Panc1 (cell line): ENCODE data around the gene FAM193A. TPM values are rescaled to one million over a fixed set of nuclear protein-coding genes. Genes with fewer than 3 reads are reported as not detected.

Experiments used
- ATAC-seq: fragments of 200-7000 bp; cut with Tn5 transposase; 2 replicates; pipeline ENCODE4 v1.9.1; 2020; ENCODE audit warnings: mild to moderate bottlenecking, moderate library complexity
- BruUV-seq: library from RNA; stranded (reverse); fragments of 400-500 nt; replicated peaks from 2 replicates; lab custom pipeline; 2021; lab: Mats Ljungman, UMichigan
- CTCF ChIA-PET: fragments of 300-600 bp; sonication (Branson Sonifier 250); formaldehyde crosslinking; loops from one replicate; lab custom pipeline; 2022; ENCODE audit warnings: antibody characterized with exemption; lab: Charles Lee
- POLR2A ChIA-PET: fragments of 300-600 bp; sonication (Branson Sonifier 250); formaldehyde crosslinking; loops from one replicate; lab custom pipeline; 2022; ENCODE audit warnings: antibody characterized with exemption; lab: Charles Lee
- DNase-seq: peaks from one replicate; pipeline ENCODE4 v3.0.0-alpha.2; 2010; ENCODE audit warnings: low read depth, low spot score
- H3K27ac ChIP-seq: 2 replicates; pipeline ENCODE4 v1.5.1; 2011; ENCODE audit warnings: mild to moderate bottlenecking, low read length, inconsistent platforms
- H3K27me3 ChIP-seq: fragments of 200-500 bp; sonication (Bioruptor generic); 2 replicates; pipeline ENCODE4 v1.6.0; 2014; ENCODE audit warnings: low read length, inconsistent platforms; ENCODE audit not compliant: control insufficient read depth, insufficient read depth
- H3K36me3 ChIP-seq: fragments of 200-500 bp; sonication (Bioruptor generic); 2 replicates; pipeline ENCODE4 v1.5.1; 2014; ENCODE audit warnings: inconsistent platforms, mild to moderate bottlenecking, low read length, moderate library complexity; ENCODE audit not compliant: control insufficient read depth, insufficient read depth
- H3K4me1 ChIP-seq: 2 replicates; pipeline ENCODE4 v1.5.1; 2011; ENCODE audit warnings: inconsistent platforms, mild to moderate bottlenecking, low read length, moderate library complexity; ENCODE audit not compliant: control insufficient read depth, insufficient read depth
- H3K4me3 ChIP-seq, 2 experiments: 2 replicates each; pipeline ENCODE4 v1.5.1; 2011 to 2012; ENCODE audit warnings: low read depth in 2 of 2, low read length in 2 of 2, mild to moderate bottlenecking in 2 of 2, inconsistent platforms in 1 of 2, moderate library complexity in 1 of 2
- H3K9me3 ChIP-seq: fragments of 200-500 bp; sonication (Bioruptor generic); 2 replicates; pipeline ENCODE4 v1.5.1; 2014; ENCODE audit warnings: low read depth, mild to moderate bottlenecking, inconsistent platforms, low read length, moderate library complexity; ENCODE audit not compliant: control insufficient read depth, insufficient read depth
- POLR2AphosphoS5 ChIP-seq: IDR thresholded peaks from 2 replicates; pipeline ENCODE4 v1.6.1; 2012; ENCODE audit warnings: mild to moderate bottlenecking, low read depth, low read length, moderate library complexity
- SIN3A ChIP-seq: IDR thresholded peaks from 2 replicates; pipeline ENCODE4 v1.6.1; 2012; ENCODE audit warnings: low read depth, mild to moderate bottlenecking, low read length, moderate library complexity, borderline replicate concordance; ENCODE audit not compliant: insufficient read depth
- TCF7L2 ChIP-seq: IDR thresholded peaks from 2 replicates; pipeline ENCODE4 v1.6.1; 2011; ENCODE audit warnings: mild to moderate bottlenecking, low read depth, low read length, inconsistent platforms
- in situ Hi-C: cut with HindIII; loops from 2 replicates; pipeline ENCODE4 v1.10.0; 2016; ENCODE audit warnings: low sequenced_read_pairs, low pct_unique_long_range_greater_than_20kb
- intact Hi-C: fragments of 100-400 bp; cut with micrococcal nuclease; formaldehyde crosslinking; loops from one replicate; pipeline ENCODE4 v1.10.0; 2022; ENCODE audit not compliant: unreplicated experiment
- total RNA-seq: library from RNA; stranded (reverse); gene quantifications from one replicate; pipeline ENCODE4 v1.2.1, GENCODE V29; 2021; ENCODE audit not compliant: unreplicated experiment
- TF ChIP-seq, protein P1 (sequence below), 2 experiments: IDR thresholded peaks; 2 replicates each; pipeline ENCODE4 v1.6.1; 2011 to 2012; ENCODE audit warnings: low read depth in 2 of 2, control low read depth in 1 of 2, low read length in 1 of 2, mild to moderate bottlenecking in 1 of 2, moderate library complexity in 1 of 2; ENCODE audit not compliant: insufficient read depth in 1 of 2
- TF ChIP-seq, protein P2 (sequence below): fragments of 450-650 bp; IDR thresholded peaks from 2 replicates; pipeline ENCODE4 v1.5.1; 2017; ENCODE audit warnings: mild to moderate bottlenecking

The FAM193A gene
- total RNA-seq, 1 experiment from 2014 or later = 25.7 TPM

DNA sequence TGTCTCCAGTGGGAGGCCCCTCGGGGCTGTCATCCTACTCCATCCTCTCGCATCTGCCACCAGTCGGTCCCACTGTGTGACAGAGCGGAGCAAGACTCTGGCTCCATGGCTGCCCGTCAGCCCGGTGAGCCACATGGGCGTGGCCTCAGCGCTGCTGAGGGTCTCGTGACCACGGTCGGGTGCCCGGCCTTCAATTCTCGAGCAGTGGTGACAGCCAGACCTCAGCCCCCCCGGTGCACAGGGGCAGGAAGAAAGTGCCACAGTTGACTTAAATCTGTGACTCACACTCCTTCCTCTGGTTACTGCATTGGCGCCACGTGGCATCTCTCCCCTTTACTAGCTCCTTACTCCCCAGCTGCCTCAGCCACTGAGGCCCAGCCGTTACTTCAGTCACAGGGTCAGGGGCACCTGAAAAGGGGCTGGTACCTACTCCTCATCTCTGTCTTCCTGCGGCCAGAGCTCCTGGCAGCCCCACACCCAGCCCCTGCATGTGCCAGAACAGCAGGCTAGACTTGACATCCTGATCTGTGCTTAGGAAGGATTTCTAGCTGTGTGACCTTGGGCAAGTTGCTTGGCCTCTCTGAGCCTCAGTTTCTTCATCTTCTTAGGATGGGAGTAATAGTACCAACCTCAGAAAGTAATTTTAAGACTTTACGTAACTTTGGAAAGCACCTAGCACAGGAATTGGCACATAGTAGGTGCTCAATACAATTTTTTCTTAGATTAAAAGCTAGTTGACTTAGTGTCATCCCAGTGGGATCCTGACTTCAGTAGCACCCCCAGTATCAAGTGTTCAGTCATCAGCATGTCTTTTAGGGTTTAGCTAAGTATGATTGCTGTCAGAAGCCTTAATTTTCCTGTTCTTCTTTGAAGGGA lies 153.6 kb downstream of the FAM193A start:
- ATAC-seq (no peak), DNase-seq (no peak)
- CTCF ChIA-PET = no interaction called here
- no TSS peak for BruUV-seq
- TF ChIP-seq TCF7L2 (no peak), POLR2AphosphoS5 (no peak), SIN3A (no peak)
- TF ChIP-seq, protein P1, sequence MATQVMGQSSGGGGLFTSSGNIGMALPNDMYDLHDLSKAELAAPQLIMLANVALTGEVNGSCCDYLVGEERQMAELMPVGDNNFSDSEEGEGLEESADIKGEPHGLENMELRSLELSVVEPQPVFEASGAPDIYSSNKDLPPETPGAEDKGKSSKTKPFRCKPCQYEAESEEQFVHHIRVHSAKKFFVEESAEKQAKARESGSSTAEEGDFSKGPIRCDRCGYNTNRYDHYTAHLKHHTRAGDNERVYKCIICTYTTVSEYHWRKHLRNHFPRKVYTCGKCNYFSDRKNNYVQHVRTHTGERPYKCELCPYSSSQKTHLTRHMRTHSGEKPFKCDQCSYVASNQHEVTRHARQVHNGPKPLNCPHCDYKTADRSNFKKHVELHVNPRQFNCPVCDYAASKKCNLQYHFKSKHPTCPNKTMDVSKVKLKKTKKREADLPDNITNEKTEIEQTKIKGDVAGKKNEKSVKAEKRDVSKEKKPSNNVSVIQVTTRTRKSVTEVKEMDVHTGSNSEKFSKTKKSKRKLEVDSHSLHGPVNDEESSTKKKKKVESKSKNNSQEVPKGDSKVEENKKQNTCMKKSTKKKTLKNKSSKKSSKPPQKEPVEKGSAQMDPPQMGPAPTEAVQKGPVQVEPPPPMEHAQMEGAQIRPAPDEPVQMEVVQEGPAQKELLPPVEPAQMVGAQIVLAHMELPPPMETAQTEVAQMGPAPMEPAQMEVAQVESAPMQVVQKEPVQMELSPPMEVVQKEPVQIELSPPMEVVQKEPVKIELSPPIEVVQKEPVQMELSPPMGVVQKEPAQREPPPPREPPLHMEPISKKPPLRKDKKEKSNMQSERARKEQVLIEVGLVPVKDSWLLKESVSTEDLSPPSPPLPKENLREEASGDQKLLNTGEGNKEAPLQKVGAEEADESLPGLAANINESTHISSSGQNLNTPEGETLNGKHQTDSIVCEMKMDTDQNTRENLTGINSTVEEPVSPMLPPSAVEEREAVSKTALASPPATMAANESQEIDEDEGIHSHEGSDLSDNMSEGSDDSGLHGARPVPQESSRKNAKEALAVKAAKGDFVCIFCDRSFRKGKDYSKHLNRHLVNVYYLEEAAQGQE (IDR thresholded peaks at IDR 0.05; ENCODE audit: insufficient read depth in 1 of 2, low read depth in 2 of 2, low read length in 1 of 2) = no peak
- TF ChIP-seq, protein P2, sequence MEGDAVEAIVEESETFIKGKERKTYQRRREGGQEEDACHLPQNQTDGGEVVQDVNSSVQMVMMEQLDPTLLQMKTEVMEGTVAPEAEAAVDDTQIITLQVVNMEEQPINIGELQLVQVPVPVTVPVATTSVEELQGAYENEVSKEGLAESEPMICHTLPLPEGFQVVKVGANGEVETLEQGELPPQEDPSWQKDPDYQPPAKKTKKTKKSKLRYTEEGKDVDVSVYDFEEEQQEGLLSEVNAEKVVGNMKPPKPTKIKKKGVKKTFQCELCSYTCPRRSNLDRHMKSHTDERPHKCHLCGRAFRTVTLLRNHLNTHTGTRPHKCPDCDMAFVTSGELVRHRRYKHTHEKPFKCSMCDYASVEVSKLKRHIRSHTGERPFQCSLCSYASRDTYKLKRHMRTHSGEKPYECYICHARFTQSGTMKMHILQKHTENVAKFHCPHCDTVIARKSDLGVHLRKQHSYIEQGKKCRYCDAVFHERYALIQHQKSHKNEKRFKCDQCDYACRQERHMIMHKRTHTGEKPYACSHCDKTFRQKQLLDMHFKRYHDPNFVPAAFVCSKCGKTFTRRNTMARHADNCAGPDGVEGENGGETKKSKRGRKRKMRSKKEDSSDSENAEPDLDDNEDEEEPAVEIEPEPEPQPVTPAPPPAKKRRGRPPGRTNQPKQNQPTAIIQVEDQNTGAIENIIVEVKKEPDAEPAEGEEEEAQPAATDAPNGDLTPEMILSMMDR = no peak
- H3K4me3 ChIP-seq = no peak overlapping the region
- H3K27me3 ChIP-seq = no peaks in the 10 kb centered on the region
- H3K27ac ChIP-seq = no peak overlapping the region
- intact Hi-C loops = no loop called here
- in situ Hi-C loops = no loop called here
- H3K4me1 ChIP-seq = no peaks in the 10 kb centered on the region
- no peaks in the 10 kb centered on the region for H3K9me3 ChIP-seq
- H3K36me3 ChIP-seq = peaks cover 4% of the 10 kb centered on the region
- POLR2A ChIA-PET = no interaction called here

DNA sequence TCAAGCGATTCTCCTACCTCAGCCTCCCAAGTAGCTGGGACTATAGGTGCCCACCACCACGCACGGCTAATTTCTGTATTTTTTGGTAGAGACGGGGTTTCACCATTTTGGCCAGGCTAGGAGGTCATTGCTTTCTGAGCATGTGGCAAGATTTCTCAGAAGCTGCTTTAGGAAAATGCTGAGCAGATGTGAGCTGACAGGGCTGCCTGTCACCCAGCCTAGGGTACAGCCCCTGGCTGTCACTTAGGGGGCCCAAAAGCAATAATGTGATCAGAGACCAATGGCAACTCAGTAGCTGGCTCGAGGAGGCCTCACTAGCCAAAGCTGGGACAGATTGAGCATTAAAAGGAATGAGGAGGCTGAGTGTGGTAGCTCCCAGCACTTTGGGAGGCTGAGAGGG lies 154.9 kb downstream of the FAM193A start:
- H3K36me3 ChIP-seq = peaks cover 8% of the 10 kb centered on the region
- H3K27ac ChIP-seq = no peak overlapping the region
- DNase-seq (no peak), ATAC-seq (no peak)
- no peaks in the 10 kb centered on the region for H3K9me3 ChIP-seq
- in situ Hi-C loops = no loop called here
- H3K4me3 ChIP-seq = no peak overlapping the region
- ChIA-PET CTCF (no interaction called here), POLR2A (no interaction called here)
- H3K27me3 ChIP-seq = no peaks in the 10 kb centered on the region
- H3K4me1 ChIP-seq = no peaks in the 10 kb centered on the region
- intact Hi-C loops = no loop called here
- TF ChIP-seq, protein P2 = no peak
- TF ChIP-seq TCF7L2 (no peak), POLR2AphosphoS5 (no peak), SIN3A (no peak)
- TF ChIP-seq, protein P1 (IDR thresholded peaks at IDR 0.05; ENCODE audit: insufficient read depth in 1 of 2, low read depth in 2 of 2, low read length in 1 of 2) = no peak
- BruUV-seq = no TSS peak
